ENCODE results near the gene UQCRH.

UQCRH gene

DNA sequence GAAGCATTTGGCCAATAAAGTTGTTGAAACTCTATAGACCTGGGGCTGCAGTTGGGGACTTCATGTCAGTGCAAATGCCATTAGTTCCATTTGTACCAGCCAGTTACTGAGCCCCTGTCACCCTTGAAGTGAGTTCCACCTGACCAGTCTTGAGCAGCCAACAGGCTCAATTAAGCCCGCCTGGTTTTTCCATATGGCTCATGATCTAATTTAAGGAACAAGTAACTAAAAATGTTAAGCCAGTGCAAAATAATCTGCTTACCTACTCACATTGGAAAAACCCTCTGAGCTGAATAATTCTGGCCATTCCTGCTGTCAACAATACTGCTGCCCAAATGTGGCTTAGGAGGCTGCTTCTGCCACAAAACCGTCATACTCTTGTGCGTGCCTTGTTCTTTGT is 58.7 kb downstream of the UQCRH start:
- no peaks in the 10 kb centered on the region for H3K4me1 ChIP-seq (ENCODE audit: control insufficient read depth, insufficient read depth, low read length)
- CTCF ChIA-PET = interaction anchor here (1.0 kb wide), 1 partner anchor 363 kb away, joined by 3 read pairs; no protein-coding TSS in a partner anchor
- H3K27ac ChIP-seq (ENCODE audit: extremely low read depth, low read depth, low read length) = no peak overlapping the region
- peaks cover 49 to 69% of the 10 kb centered on the region in 2 experiments for H3K36me3 ChIP-seq (ENCODE audit: control insufficient read depth in 2 of 2, insufficient read depth in 1 of 2, low read length in 2 of 2)
- TF ChIP-seq ZNF132 (tag by site-specific recombination; IDR thresholded peaks at IDR 0.05; ENCODE audit: borderline replicate concordance) = no peak
- TF ChIP-seq IKZF3 (tag by site-specific recombination; IDR thresholded peaks at IDR 0.05) = no peak
- TF ChIP-seq OVOL3 (tag by site-specific recombination; IDR thresholded peaks at IDR 0.05) = no peak
- TF ChIP-seq, protein P1, sequence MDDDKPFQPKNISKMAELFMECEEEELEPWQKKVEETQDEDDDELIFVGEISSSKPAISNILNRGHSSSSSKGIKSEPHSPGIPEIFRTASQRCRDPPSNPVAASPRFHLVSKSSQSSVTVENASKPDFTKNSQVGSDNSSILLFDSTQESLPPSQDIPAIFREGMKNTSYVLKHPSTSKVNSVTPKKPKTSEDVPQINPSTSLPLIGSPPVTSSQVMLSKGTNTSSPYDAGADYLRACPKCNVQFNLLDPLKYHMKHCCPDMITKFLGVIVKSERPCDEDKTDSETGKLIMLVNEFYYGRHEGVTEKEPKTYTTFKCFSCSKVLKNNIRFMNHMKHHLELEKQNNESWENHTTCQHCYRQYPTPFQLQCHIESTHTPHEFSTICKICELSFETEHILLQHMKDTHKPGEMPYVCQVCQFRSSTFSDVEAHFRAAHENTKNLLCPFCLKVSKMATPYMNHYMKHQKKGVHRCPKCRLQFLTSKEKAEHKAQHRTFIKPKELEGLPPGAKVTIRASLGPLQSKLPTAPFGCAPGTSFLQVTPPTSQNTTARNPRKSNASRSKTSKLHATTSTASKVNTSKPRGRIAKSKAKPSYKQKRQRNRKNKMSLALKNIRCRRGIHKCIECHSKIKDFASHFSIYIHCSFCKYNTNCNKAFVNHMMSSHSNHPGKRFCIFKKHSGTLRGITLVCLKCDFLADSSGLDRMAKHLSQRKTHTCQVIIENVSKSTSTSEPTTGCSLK (tag by site-specific recombination; IDR thresholded peaks at IDR 0.05) = no peak
- no peak for TF ChIP-seq ZBTB8A (tag by site-specific recombination; IDR thresholded peaks at IDR 0.05)
- TF ChIP-seq, protein P2, sequence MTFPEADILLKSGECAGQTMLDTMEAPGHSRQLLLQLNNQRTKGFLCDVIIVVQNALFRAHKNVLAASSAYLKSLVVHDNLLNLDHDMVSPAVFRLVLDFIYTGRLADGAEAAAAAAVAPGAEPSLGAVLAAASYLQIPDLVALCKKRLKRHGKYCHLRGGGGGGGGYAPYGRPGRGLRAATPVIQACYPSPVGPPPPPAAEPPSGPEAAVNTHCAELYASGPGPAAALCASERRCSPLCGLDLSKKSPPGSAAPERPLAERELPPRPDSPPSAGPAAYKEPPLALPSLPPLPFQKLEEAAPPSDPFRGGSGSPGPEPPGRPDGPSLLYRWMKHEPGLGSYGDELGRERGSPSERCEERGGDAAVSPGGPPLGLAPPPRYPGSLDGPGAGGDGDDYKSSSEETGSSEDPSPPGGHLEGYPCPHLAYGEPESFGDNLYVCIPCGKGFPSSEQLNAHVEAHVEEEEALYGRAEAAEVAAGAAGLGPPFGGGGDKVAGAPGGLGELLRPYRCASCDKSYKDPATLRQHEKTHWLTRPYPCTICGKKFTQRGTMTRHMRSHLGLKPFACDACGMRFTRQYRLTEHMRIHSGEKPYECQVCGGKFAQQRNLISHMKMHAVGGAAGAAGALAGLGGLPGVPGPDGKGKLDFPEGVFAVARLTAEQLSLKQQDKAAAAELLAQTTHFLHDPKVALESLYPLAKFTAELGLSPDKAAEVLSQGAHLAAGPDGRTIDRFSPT (tag by site-specific recombination; IDR thresholded peaks at IDR 0.05) = no peak
- TF ChIP-seq, protein P3, sequence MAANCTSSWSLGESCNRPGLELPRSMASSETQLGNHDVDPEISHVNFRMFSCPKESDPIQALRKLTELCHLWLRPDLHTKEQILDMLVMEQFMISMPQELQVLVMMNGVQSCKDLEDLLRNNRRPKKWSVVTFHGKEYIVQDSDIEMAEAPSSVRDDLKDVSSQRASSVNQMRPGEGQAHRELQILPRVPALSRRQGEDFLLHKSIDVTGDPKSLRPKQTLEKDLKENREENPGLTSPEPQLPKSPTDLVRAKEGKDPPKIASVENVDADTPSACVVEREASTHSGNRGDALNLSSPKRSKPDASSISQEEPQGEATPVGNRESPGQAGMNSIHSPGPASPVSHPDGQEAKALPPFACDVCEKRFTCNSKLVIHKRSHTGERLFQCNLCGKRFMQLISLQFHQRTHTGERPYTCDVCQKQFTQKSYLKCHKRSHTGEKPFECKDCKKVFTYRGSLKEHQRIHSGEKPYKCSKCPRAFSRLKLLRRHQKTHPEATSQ (tag by site-specific recombination; IDR thresholded peaks at IDR 0.05) = no peak
- TF ChIP-seq, protein P4, sequence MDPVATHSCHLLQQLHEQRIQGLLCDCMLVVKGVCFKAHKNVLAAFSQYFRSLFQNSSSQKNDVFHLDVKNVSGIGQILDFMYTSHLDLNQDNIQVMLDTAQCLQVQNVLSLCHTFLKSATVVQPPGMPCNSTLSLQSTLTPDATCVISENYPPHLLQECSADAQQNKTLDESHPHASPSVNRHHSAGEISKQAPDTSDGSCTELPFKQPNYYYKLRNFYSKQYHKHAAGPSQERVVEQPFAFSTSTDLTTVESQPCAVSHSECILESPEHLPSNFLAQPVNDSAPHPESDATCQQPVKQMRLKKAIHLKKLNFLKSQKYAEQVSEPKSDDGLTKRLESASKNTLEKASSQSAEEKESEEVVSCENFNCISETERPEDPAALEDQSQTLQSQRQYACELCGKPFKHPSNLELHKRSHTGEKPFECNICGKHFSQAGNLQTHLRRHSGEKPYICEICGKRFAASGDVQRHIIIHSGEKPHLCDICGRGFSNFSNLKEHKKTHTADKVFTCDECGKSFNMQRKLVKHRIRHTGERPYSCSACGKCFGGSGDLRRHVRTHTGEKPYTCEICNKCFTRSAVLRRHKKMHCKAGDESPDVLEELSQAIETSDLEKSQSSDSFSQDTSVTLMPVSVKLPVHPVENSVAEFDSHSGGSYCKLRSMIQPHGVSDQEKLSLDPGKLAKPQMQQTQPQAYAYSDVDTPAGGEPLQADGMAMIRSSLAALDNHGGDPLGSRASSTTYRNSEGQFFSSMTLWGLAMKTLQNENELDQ (tag by site-specific recombination; IDR thresholded peaks at IDR 0.05; ENCODE audit: low read depth) = no peak
- TF ChIP-seq ZNF530 (tag by site-specific recombination; IDR thresholded peaks at IDR 0.05; ENCODE audit: low read depth) = no peak
- TF ChIP-seq GFI1B (tag by site-specific recombination; IDR thresholded peaks at IDR 0.05) = no peak
- TF ChIP-seq ZNF677 (tag by site-specific recombination; IDR thresholded peaks at IDR 0.05) = no peak
- TF ChIP-seq, protein P5, sequence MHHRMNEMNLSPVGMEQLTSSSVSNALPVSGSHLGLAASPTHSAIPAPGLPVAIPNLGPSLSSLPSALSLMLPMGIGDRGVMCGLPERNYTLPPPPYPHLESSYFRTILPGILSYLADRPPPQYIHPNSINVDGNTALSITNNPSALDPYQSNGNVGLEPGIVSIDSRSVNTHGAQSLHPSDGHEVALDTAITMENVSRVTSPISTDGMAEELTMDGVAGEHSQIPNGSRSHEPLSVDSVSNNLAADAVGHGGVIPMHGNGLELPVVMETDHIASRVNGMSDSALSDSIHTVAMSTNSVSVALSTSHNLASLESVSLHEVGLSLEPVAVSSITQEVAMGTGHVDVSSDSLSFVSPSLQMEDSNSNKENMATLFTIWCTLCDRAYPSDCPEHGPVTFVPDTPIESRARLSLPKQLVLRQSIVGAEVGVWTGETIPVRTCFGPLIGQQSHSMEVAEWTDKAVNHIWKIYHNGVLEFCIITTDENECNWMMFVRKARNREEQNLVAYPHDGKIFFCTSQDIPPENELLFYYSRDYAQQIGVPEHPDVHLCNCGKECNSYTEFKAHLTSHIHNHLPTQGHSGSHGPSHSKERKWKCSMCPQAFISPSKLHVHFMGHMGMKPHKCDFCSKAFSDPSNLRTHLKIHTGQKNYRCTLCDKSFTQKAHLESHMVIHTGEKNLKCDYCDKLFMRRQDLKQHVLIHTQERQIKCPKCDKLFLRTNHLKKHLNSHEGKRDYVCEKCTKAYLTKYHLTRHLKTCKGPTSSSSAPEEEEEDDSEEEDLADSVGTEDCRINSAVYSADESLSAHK (tag by site-specific recombination; IDR thresholded peaks at IDR 0.05) = no peak
- TF ChIP-seq ZNF660 (tag by site-specific recombination; IDR thresholded peaks at IDR 0.05) = no peak
- TF ChIP-seq TCF7L2 (IDR thresholded peaks at IDR 0.05; ENCODE audit: borderline replicate concordance, low read depth, low read length) = no peak
- H3K4me3 ChIP-seq (ENCODE audit: low read depth, low read length) = no peak overlapping the region
- POLR2A ChIA-PET = interaction anchor here (1.0 kb wide), 1 partner anchor 22 kb away, joined by 6 read pairs; the partner anchor contains the start of gene NSUN4
- H3K9me3 ChIP-seq (ENCODE audit: control insufficient read depth, insufficient read depth, low read depth, low read length) = no peaks in the 10 kb centered on the region
